ENCODE results near the gene EIF3I. TPM values are rescaled to one million over a fixed set of nuclear protein-coding genes. Genes with fewer than 3 reads are reported as not detected.

The EIF3I gene
- total RNA-seq, 1 donor from 2014 or later: 184 TPM

DNA sequence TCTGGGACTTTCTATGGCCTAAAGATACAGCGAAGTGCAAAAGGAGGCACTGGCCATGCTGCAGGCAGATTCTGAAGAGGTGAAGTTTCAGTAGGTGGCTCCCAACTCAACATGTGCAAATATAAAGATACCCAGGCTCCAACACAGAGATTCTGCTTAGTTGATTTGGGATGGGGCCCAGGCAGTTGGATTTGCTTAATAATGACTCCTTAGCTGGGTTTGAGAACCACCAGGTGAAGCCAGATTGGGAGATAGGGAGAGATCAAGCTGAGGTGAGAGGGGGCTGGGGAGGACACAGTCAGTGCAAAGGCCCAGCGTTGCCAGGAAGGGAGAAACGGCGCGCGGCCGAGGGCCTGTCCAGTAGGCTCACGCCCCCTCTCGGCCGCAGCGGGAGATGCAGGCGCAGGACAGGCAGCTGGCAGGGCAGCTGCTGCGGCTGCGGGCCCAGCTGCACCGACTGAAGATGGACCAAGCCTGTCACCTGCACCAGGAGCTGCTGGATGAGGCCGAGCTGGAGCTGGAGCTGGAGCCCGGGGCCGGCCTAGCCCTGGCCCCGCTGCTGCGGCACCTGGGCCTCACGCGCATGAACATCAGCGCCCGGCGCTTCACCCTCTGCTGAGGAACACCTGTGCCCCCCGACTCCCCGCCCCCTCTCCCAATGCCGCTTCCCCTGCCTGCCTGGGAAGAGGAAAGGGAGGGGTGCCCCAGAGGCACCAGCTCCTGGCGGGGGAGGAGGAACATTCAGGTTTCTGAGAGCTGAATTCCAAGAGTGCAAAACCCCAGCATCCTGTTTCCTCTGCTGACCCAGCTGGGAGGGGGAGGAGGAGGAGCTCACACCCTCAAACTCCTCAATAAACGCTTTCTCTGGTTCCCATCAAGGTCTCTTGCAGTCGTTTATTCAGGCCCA lies 26.0 kb downstream of the EIF3I start:
- Histone ChIP-seq H3K9me3 (ENCODE audit: insufficient read depth, low read depth, low read length) (no peaks in the 10 kb centered on the region), H4K20me1 (ENCODE audit: insufficient read depth, low read length) (no peaks in the 10 kb centered on the region), H3K4me3 (ENCODE audit: insufficient read depth, low read depth, low read length) (no peak overlapping the region), H3K36me3 (ENCODE audit: insufficient read depth, low read length) (no peaks in the 10 kb centered on the region), H3K27ac (ENCODE audit: low read depth, low read length) (no peak overlapping the region), H2AFZ (ENCODE audit: low read depth, low read length) (peak overlapping the region; percentile 47), H3K4me2 (ENCODE audit: low read length) (peak overlapping the region; percentile 72), H3K9ac (ENCODE audit: low read length) (no peak overlapping the region), H3K27me3 (ENCODE audit: insufficient read depth, low read length) (no peaks in the 10 kb centered on the region), H3K79me2 (ENCODE audit: insufficient read depth, low read length) (no peaks in the 10 kb centered on the region), H3K4me1 (ENCODE audit: insufficient read depth, low read length) (peaks cover 23% of the 10 kb centered on the region)
- Mint-ChIP-seq H3K4me1 (ENCODE audit: low read depth, unreplicated experiment) (peaks cover 10% of the 10 kb centered on the region), H3K27me3 (ENCODE audit: low read depth, unreplicated experiment) (peaks cover 12% of the 10 kb centered on the region), H3K36me3 (ENCODE audit: low read depth, unreplicated experiment) (no peaks in the 10 kb centered on the region), H3K4me3 (ENCODE audit: unreplicated experiment) (peak overlapping the region; percentile 54), H3K27ac (ENCODE audit: unreplicated experiment) (no peak overlapping the region), H3K9me3 (ENCODE audit: unreplicated experiment) (peaks cover 2% of the 10 kb centered on the region)
- DNase-seq (ENCODE audit: low read depth): no peak
- no peak for FAIRE-seq
- TF ChIP-seq, protein P1, sequence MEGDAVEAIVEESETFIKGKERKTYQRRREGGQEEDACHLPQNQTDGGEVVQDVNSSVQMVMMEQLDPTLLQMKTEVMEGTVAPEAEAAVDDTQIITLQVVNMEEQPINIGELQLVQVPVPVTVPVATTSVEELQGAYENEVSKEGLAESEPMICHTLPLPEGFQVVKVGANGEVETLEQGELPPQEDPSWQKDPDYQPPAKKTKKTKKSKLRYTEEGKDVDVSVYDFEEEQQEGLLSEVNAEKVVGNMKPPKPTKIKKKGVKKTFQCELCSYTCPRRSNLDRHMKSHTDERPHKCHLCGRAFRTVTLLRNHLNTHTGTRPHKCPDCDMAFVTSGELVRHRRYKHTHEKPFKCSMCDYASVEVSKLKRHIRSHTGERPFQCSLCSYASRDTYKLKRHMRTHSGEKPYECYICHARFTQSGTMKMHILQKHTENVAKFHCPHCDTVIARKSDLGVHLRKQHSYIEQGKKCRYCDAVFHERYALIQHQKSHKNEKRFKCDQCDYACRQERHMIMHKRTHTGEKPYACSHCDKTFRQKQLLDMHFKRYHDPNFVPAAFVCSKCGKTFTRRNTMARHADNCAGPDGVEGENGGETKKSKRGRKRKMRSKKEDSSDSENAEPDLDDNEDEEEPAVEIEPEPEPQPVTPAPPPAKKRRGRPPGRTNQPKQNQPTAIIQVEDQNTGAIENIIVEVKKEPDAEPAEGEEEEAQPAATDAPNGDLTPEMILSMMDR (IDR thresholded peaks at IDR 0.05; ENCODE audit: insufficient read depth, low read depth, low read length): peak; percentile 44
- TF ChIP-seq EZH2 (IDR thresholded peaks at IDR 0.05; ENCODE audit: insufficient read depth, low read length): no peak

DNA sequence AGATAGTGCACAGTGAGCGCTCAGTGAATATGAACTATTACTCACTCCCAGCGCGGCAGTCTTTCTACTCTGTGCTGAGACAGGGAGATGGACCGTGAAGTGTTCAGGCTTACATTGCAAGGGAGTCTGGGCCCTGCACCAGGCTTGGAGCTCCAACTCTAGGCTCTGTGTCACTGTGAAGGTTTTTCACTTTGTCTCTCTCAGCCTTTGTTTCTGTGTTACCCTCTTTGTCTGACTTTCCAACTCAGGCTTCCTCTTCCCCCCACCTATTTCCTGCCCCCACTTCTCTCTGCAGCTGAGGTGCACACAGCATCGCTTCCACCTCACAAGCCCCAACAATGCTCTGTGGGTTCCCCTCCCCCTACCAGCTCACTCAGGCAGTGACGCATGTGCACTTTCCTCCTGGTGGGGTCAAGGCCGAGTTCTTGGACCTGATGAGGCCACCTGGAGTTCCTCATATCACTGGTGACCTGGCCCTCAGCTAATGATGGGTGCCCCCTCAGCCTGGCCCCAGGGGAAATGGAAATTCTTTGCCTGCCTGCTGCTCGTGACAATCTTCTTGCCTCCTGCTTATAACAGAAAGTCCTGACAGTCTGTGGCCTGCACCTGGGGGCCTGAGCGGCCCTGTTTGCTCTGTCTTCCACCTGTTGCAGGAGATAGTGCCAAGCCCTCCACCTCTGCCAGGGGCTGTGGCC lies 27.8 kb downstream of the EIF3I start:
- H3K4me3 ChIP-seq (ENCODE audit: insufficient read depth, low read depth, low read length): no peak overlapping the region
- peak overlapping the region; percentile 43 for H2AFZ ChIP-seq (ENCODE audit: low read depth, low read length)
- H3K9ac ChIP-seq (ENCODE audit: low read length): no peak overlapping the region
- FAIRE-seq (no peak), DNase-seq (ENCODE audit: low read depth) (no peak)
- H3K4me2 ChIP-seq (ENCODE audit: low read length): peak overlapping the region; percentile 53
- H3K27ac Mint-ChIP-seq (ENCODE audit: unreplicated experiment): peak overlapping the region; percentile 66
- H3K9me3 Mint-ChIP-seq (ENCODE audit: unreplicated experiment): peaks cover 2% of the 10 kb centered on the region
- no peaks in the 10 kb centered on the region for H3K9me3 ChIP-seq (ENCODE audit: insufficient read depth, low read depth, low read length)
- no peak overlapping the region for H3K4me3 Mint-ChIP-seq (ENCODE audit: unreplicated experiment)
- H3K27me3 ChIP-seq (ENCODE audit: insufficient read depth, low read length): no peaks in the 10 kb centered on the region
- H4K20me1 ChIP-seq (ENCODE audit: insufficient read depth, low read length): no peaks in the 10 kb centered on the region
- no peaks in the 10 kb centered on the region for H3K36me3 Mint-ChIP-seq (ENCODE audit: low read depth, unreplicated experiment)
- H3K27me3 Mint-ChIP-seq (ENCODE audit: low read depth, unreplicated experiment): peaks cover 12% of the 10 kb centered on the region
- H3K79me2 ChIP-seq (ENCODE audit: insufficient read depth, low read length): no peaks in the 10 kb centered on the region
- H3K4me1 ChIP-seq (ENCODE audit: insufficient read depth, low read length): peaks cover 23% of the 10 kb centered on the region
- H3K4me1 Mint-ChIP-seq (ENCODE audit: low read depth, unreplicated experiment): peaks cover 10% of the 10 kb centered on the region
- no peaks in the 10 kb centered on the region for H3K36me3 ChIP-seq (ENCODE audit: insufficient read depth, low read length)
- TF ChIP-seq, protein P1 (IDR thresholded peaks at IDR 0.05; ENCODE audit: insufficient read depth, low read depth, low read length): no peak
- TF ChIP-seq EZH2 (IDR thresholded peaks at IDR 0.05; ENCODE audit: insufficient read depth, low read length): no peak
- no peak overlapping the region for H3K27ac ChIP-seq (ENCODE audit: low read depth, low read length)
